Raji (cell line): ENCODE data around the gene EFCAB6.

Experiments
- POLR2A ChIP-seq: IDR thresholded peaks from 2 replicates; pipeline ENCODE4 v1.6.1; 2011; ENCODE audit warnings: low read depth, low read length, control low read depth; ENCODE audit not compliant: insufficient read depth

The EFCAB6 gene

GRCh38 chr22:43543522-43544288 lies 268.4 kb downstream of the EFCAB6 start:
- TF ChIP-seq POLR2A: no peak

DNA sequence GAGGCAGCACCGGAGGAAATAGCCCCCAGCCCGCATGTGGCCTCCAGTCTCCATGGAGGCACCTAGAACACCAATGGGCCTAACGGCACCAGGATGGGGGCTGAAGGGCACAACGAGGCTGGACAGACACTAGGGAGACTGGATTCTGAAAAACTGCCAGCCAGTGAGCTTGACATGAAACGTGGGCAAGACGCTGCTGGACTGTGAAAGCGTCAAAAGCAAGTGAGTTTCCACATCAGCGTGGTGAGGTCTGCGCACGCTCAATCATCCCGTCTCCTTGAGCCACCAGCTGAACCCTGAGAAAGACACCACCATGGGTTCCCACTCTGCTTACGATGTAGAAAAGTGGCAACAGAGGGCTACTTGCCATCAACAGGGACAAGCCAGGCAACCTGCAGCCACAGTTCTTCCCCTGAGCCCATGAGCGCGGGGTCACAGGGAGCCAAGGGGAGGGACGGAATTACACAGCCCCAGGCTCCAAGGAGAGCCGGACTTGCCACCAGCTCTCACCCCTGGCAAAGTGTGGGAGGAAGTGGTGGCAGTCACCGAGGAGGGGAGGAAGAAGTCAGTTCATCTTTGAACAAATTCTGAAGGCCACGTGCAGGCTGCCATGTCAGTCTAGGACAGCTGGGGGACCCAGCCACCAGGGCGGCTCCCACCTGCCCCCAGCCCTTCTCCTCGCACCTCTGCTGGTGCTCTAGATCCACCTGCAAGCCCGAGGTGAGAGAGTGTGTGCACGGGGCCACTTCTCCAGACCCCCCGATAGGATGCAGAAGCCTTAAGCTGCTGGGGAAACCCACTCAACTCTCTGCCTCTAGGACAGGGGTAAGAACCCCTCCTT lies 269.2 kb downstream of the EFCAB6 start:
- no peak for TF ChIP-seq POLR2A

GRCh38 chr22:43541462-43542407 lies 270.4 kb downstream of the EFCAB6 start:
- TF ChIP-seq POLR2A: no peak

GRCh38 chr22:43541022-43541421 lies 271.1 kb downstream of the EFCAB6 start:
- TF ChIP-seq POLR2A: no peak

- no peak for TF ChIP-seq POLR2A
These were observed 271.6 kb downstream of the EFCAB6 start for GRCh38 chr22:43540529-43540923.

- no peak for TF ChIP-seq POLR2A
These were observed 272.3 kb downstream of the EFCAB6 start for GRCh38 chr22:43539572-43540528.

GRCh38 chr22:43537019-43537585 lies 275.0 kb downstream of the EFCAB6 start:
- TF ChIP-seq POLR2A: no peak

DNA sequence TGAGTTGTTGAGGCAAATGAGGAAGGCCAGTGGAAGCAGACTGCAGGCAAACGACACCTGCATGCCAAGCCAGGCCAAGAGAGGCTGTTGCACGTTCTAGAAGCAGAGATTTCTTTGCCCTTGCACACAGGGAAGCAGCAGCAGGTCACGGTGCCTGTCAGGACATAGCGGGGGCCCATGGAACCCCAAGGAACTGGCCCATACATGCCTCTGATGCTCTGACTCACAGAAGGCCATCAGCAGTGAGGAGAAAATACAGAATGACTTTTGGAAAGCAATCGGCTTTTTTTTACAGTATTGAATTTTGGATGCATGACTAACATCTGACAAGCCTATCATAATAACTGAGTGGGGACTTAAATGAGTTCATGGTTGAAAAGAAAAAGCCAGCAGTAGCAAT lies 276.4 kb downstream of the EFCAB6 start:
- TF ChIP-seq POLR2A: no peak

GRCh38 chr22:43535336-43535735 lies 276.8 kb downstream of the EFCAB6 start:
- TF ChIP-seq POLR2A: no peak

DNA sequence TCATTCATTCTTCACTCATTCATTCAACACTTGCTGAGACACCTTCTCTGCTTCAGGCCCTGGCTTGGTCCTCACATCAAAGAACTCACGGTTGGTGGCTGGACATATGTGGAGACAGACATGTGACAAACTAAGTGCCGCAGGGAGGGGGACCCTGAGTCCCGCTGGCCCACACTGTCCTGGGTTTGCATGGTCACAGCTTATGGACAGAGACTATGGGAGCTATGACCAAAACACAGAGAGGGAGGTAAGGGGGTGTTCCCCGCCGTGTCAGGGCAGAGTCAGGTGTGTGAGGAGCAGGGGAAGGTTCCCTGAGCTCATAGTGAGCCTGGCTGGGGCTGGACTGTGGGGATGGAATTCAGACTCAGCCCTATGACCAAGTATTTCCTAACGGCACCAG lies 277.2 kb downstream of the EFCAB6 start:
- no peak for TF ChIP-seq POLR2A

DNA sequence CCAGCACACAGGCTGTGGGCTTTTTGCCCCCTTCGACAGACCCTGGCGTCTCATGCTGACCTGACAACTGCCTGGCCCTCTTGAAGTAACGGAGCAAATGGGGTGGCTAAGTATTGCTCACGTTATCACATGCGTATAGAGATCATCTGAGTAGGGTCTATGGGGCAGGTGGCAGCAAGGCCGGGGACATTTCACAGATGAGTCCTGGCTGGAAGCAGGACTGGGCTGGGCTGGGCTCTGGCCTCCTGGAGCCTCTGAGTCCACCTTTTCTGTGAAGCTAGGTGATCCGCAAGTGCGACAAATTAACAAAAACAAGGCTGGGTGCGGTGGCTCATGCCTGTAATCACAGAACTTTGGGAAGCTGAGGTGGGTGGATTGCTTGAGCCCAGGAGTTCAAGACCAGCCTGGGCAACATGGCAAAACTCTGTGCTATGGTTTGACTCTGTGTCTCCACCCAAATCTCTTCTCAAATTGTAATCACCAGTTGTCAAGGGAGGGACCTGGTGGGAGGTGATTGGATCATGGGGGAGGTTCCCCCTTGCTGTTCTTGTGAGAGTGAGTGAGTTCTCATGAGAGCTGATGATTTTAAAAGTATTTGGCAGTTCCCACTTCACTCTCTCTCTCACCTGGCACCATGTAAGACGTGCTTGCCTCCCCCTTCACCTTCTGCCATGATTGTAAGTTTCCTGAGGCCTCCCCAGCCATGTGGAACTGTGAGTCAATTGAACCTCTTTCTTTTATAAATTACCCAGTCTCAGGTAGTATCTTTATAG lies 278.3 kb downstream of the EFCAB6 start:
- no peak for TF ChIP-seq POLR2A

DNA sequence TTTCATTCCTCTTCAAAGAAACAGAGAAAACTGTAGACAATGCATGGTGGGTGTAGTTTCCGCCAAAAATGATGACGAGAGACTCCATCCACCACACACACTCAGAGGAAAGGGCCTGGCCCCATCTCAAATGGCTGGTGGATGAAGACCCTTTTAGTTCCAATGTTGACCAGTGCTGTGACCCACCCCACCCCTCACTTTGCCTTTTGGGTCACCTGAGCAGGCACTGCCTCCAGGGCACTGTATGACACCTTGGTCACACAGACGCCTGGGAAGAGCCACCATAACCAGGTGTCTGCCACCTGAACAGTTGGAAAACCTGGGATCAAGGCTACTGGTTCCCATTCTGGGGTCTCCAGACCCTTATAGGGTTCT lies 279.0 kb downstream of the EFCAB6 start:
- no peak for TF ChIP-seq POLR2A
